HK-2 (cell line): Measurements from ENCODE around the gene CDH3.
A peak's percentile ranks its signal among the peaks of the same experiment; 100 is the strongest.

Experiments
- DNase-seq: peaks from one replicate; pipeline ENCODE4 v3.0.0-alpha.2; 2018; ENCODE audit not compliant: unreplicated experiment

CDH3 gene

GRCh38 chr16:68644715-68645493, at the start of gene CDH3:
TSS of gene CDH3 (plus strand) at chr16:68645310. CDS start at chr16:68645380, 70 bp downstream.
- DNase-seq = no peak

DNA sequence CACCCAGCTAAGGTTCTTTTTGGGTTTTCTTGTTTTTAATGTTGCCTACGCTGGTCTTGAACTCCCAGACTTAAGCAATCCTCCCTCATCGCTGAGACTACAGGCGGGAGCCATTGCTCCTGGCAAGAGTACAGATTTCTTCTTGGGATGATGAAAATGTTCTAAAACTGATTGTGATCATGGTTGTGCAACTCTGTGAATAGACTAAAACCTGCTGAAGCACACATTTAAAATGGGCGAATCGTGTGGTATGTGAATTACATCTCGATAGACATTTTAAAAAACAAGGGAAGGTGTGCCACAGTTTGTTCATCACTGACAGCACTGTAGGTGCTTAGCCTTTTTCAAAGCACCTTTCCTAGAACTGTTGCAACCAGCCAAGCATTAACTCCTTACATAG, 48.8 kb upstream of the CDH3 start:
- no peak for DNase-seq

DNA sequence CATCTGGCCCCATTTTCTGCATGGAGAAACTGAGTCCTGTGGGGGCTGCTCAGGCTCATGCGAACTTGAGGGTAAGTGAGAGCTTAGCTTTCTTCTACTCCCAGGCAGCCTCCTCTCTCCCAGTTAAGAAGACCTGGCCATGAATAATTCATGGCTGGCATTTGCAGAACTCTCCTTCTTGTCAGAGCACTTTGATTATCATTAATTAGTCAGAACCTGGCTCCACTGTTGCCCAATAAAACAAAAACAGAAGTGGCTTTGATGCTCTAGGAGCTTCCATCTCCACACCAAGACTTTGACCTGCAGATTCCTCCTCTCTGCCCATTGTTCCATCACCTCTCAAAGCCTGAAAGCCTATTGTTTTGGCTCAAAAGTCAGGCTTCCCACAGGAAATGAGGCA, 45.5 kb upstream of the CDH3 start:
- no peak for DNase-seq

DNA sequence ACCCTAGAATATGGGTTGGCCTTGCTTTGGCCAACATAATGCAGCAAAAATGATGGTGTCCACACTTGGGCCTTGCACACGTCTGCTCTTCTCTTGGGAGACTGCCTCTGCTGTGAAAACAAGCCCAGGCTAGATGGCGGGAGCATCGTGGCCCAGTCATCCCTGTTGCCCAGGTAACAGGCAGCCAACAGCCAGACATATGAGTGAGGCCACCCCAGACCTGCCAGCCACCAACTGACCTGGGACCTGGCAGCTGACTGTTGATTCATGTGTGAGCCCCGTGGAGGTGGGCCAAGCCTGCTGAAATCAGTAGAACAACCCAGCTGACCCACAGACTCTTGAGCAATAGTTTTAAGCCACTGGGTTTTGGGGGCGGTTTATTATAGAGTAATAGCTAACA, 39.4 kb upstream of the CDH3 start:
- DNase-seq = peak; percentile 9

DNA sequence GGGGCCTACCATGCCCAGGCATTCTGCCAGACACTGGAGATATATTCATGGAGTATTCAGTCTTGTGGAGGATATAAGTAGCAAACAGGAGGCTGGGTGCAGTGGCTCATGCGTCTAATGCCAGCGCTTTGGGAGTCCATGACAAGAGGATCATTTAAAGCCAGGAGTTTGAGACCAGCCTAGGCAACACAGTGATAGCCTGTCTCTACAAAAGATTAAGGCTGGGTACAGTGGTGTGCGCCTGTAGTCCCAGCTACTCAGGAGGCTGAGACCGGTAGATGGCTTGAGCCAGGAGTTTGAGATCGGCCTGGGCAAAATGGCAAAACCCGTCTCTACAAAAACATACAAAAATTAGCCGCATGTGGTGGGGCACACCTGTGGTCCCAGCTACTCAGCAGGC, 37.7 kb upstream of the CDH3 start:
- DNase-seq = no peak

DNA sequence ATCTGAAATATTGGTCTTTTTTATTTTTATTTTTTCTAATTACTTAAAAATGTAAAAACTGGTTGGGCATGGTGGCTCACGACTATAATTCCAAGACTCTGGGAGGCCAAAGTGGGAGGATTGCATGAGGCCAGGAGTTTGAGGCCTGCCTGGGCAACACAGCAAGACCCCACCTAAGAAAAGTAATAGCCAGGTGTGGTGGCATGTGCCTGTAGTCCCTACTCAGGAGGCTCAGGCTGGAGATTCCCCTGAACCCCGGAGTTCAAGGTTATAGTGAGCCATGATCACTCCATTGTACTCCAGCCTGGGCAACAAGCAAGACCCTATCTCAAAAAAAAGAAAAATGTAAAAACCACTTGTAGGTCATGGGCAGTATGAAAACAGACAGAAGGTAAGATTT, 36.8 kb upstream of the CDH3 start:
- DNase-seq = no peak

- no peak for DNase-seq
These were observed 32.1 kb upstream of the CDH3 start for GRCh38 chr16:68612996-68613395.

- DNase-seq = no peak
These were observed 27.4 kb upstream of the CDH3 start for GRCh38 chr16:68617734-68618133.

DNA sequence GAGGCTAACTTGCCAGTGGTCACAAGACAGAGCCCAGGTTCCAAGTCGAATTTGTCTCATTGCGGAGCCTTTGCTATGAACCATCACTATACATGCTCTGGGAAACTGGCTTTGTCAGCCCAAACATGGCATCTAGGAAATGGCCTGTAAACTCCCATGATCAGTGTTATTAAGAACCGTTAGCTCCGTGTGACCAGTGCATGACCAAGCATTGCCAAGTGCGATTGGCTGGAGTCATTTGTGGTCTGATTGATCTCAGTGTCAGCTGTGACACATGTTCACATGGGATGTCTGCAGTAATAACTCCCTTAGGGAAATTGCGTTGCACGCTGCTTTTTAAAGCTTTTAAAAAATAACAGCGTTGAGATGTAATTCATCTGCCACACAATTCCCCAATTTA, 18.6 kb upstream of the CDH3 start:
- DNase-seq = no peak

DNA sequence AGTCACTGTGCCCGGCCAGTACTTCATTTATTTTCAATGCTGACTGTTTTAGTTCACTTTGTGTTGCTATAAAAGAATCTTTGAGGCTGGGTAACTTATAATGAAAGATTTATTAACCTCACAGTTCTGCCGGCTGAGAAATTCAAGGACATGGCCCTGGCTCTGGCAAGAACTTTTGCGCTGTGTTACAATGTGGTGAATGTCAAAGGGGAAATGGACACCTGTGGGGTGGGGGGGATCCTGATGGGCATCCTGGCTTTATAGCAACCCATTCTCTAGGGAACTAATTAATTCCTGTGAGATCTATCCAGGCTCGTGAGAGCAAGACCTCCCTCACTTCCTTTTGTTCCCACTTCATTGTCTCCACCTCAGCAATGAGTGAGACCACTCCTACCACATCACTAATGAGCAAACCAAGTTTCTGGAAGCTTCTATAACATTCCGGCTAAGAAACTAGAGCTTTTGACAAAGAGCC, 17.1 kb upstream of the CDH3 start:
- no peak for DNase-seq

- no peak for DNase-seq
These were observed 15.7 kb upstream of the CDH3 start for GRCh38 chr16:68629351-68629910.

GRCh38 chr16:68636064-68636560, 9.0 kb upstream of the CDH3 start:
- DNase-seq = no peak

- no peak for DNase-seq
These were observed 8.3 kb upstream of the CDH3 start for GRCh38 chr16:68636818-68637217.

DNA sequence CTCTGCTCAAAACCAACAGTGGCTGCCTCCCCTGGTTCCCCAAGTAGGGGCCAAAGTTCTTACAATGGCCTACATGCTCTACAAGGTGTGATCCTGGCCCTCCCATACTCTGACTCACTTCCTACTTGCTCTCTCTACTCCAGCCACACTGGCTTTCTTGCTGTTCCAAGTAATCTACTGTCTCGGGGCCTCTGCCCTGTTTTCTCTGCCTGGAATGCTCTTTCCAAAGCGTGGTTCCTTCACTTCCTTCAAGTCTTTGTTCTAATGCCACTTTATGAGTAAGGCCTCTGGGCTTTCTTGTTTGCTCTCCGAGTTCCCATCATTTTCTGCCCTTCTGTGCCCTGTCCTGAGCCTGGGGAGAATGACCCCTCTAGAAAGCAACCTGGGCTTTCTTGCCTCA, 4.1 kb upstream of the CDH3 start:
- DNase-seq = peak; percentile 7

- no peak for DNase-seq
These were observed 3.1 kb upstream of the CDH3 start for GRCh38 chr16:68642047-68642435.

DNA sequence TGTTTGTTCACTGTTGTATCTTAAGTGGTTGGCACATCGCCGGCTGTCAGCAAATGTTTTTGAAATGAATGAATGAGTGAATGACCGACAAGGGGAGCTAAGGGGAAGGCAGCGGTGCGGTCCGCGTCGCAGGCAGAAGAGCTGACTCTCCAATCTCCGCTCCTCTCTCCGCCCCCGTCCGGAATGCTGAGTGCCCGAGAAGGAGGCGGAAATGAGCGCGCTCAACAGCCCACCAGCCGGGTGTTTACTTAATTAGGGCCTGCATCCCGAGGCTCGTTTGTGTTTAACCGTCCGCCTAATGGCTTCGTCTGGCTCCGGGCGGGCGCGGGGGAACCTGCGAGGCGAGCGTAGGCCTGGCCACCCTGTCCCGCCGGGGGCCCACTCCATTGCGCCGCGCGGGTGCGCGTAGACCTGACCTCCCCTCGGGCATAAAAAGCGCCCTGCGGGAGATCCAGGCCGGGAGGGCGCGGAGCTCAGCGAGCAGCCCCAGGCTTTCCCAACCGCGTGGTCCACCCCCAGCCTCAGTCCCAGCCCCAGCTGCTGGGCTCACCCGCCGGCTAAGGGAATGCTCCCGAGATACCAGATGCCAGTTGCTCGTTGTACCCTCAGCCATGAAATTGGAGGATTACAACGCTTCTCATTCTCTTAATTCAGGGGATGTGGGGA, 2.5 kb upstream of the CDH3 start:
- no peak for DNase-seq

GRCh38 chr16:68643227-68643626, 1.9 kb upstream of the CDH3 start:
- DNase-seq = no peak

DNA sequence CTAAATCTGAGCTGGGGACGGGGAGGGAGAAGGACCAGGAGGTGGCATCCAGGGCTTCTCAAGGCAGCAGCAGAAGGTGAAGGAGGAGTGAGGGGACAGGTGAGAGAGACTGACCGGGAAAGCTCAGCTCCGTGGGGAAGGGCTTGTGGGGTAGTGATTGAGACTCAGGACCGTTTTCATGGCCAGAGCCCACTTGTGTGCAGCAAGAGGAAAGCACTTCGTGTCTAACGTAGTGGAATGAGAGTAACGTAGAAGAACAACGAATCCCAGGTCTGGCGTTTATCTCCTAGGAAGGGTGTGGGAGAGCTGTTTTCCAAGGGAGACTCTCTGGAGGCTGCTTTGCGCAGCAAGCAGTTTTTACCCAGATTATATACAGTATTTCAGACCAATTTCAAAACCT, 1.3 kb upstream of the CDH3 start:
- no peak for DNase-seq

GRCh38 chr16:68644296-68644695, 814 bp upstream of the CDH3 start:
- no peak for DNase-seq

GRCh38 chr16:68645494-68646388, 631 bp downstream of the CDH3 start:
- DNase-seq = no peak

DNA sequence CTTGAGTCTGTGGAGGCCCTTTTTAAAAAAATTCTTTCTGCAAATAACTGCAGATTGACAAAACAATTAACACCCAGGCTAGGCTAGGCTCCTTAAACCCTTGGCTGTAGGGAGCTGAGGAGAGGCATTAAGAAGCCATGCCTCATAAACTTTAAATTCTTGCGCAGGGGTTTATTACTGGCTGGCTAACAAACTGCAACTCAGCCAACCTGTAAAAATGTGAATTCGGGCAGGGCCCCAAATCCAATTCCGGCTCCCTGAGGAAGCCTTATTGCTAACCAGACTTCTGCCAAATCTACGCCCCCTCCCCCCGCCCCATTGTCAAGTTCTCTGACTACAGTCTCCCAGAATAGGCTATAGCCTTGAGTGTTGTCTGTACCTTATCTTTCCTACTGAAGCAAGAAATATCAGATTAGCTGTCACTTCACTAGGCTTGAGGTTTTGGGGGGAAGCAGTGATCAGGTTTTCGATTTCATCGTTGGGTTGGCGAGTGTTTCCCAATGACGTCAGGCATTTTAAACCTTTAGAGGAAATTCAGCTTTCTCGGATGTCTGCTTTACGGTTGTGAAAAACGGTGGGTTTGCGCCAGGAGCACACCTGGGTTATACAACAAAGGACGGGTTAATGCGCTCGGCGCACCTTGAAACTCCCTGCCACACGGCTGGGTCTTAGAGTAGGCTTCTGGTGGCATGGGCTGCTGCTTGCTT, 2.0 kb downstream of the CDH3 start:
- no peak for DNase-seq
